ENCODE measurements around the gene GNAI3.

DNA sequence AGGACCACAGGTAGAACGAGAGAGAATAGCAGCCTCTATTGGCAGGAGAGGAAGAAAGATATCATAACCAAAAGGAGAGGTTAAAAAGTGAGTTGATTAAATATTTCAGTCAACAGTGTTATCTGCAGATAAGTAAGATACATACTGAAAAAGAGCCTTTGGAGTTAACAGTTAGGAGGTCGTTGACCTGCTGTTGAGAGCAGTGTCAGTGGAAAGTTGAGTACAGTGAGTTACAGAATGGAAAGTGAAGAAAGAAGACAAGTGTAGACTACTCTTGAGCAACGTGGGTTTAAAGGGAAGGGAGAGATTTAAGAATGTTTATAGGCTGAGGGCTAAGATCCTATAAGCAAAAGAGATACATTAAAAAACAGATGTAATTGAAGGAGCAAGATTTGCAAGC is 40.8 kb downstream of the GNAI3 start:
- TF ChIP-seq POLR2A (IDR thresholded peaks at IDR 0.05) = no peak
- TF ChIP-seq, protein P1, sequence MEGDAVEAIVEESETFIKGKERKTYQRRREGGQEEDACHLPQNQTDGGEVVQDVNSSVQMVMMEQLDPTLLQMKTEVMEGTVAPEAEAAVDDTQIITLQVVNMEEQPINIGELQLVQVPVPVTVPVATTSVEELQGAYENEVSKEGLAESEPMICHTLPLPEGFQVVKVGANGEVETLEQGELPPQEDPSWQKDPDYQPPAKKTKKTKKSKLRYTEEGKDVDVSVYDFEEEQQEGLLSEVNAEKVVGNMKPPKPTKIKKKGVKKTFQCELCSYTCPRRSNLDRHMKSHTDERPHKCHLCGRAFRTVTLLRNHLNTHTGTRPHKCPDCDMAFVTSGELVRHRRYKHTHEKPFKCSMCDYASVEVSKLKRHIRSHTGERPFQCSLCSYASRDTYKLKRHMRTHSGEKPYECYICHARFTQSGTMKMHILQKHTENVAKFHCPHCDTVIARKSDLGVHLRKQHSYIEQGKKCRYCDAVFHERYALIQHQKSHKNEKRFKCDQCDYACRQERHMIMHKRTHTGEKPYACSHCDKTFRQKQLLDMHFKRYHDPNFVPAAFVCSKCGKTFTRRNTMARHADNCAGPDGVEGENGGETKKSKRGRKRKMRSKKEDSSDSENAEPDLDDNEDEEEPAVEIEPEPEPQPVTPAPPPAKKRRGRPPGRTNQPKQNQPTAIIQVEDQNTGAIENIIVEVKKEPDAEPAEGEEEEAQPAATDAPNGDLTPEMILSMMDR (IDR thresholded peaks at IDR 0.05) = no peak
